Non-pigmented ciliary epithelial cell (primary cell): ENCODE results near the gene TRIM13.
"Not testable (repeated sequence)": the region's sequence is repeated elsewhere in the genome, so short reads cannot be mapped to it uniquely, and the experiment has no call there.

Source experiments
- DNase-seq: peaks from one replicate; pipeline ENCODE4 v3.0.0-alpha.2; 2010; ENCODE audit warnings: low read depth

Gene TRIM13

DNA sequence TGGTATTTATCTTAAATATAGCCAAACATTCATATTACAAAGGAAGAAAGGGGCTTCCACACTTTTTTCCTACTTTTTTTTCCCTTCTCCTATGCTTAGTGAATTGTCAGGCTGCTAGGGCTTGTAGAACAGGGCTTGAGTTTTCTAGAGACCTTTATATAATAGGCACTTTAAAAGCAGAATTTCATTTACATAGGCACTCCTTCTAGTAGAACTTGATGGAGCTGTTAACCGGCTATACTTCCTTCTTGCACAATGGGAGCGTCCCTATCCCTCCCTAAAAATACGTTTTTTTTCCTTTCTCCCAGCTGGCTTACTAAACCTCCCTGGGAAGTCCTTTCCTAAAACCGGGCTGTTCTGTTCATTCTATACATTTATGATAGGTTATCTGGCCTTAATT lies 1.1 kb downstream of the TRIM13 start:
- DNase-seq: no peak

DNA sequence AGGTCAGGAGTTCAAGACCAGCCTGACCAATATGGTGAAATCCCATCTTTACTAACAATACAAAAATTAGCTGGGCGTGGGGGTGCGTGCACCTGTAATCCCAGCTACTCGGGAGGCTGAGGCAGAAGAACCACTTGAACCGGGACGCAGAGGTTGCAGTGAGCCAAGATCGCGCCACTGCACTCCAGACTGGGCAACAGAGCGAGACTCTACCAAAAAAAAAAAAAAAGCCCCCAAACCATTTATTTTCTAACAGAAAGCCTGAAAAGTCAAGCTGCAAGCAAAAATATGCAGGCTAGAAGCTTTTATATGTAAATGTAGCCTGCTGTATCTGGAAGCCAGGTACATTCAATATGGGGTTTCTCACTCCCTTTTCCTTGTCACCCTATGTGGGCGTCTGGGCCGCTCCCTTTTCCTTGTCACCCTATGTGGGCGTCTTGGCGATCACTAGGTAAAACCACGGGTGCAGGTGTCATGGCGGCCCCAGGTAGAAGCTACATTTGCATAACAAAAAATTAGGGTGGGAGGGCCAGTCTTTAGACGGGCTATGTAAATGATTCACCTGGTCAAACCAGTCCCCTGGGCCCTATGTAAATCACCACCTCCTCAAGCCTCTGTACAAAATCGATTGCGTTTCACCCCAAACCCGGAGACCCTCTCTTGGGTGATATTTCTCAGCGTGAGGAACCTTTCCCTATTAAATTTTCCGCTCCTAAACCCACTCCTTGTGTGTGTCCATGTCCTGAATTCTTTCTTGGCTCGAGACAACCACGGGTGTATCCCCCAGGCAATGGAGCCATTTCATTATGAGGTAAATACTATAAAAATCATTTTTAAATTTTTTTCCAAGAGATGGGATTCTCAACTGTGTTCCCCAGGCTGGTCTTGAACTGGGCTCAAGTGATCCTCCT lies 2.1 kb downstream of the TRIM13 start:
- no peak for DNase-seq

DNA sequence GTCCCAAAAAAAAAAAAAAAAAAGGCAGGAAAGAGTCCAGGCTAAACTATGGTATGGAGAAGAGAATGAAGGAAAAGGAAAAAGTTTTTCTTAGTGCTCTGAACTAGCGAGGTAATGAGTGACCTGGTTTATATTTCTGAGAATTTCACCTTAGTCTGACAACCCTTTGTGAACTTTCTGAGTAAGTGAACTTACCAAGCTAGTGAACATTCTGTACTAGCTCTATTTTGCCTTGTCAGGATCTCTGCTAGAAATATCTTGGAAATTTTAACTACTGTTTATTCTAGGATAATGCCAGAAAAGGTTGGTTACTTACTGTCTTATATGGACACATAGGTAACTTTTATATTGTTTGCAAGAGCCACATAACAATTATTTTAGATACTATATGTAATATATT lies 4.4 kb downstream of the TRIM13 start:
- no peak for DNase-seq

DNA sequence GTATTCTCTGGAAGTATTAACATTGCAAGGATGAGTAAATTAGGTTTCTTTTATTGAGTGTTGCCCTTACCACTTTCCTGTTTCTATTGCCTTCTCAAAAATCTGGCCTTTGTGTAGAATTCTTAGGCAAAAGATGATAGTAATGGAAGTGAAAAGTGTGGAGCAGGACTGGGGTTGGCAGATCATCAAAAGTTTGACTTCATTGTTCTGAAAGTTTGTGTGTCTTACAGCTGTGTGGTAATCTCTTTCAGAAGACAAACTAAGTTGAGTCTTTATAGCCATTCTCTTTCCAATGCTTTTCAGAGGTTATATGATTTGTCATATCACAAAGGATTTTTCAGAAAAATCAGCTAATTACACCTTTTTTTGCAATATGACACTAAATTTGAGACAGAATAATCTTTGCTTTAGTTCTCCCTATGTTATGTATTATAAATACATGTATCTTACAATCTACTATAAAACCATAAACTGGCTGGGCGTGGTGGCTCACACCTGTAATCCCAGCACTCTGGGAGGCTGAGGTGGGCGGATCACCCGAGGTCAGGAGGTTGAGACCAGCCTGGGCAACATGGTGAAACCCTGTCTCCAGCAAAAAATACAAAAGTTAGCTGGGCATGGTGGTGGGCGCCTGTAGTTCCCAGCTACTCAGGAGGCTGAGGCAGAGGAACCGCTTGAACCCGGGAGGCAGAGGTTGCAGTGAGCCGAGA lies 9.7 kb downstream of the TRIM13 start:
- DNase-seq: no peak

DNA sequence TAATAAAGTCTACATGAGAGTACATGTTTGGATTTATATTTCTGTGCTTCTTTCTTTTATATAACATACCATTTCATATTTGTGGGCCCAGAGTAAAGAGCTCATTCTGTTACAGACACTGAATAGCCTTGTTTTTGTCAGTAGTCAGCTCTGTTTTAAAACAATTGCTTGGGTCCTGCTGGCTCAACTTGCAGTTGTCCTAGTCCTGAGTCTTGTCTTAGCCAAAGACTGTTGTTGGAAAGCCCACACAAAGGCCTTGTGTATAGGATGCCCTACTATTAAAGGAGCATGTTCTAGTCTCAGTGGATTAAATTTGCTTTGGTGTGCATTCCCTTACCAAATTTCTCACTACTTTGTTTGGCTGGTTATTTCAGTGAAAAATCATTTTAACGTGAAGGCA lies 14.6 kb downstream of the TRIM13 start:
- DNase-seq: no peak

DNA sequence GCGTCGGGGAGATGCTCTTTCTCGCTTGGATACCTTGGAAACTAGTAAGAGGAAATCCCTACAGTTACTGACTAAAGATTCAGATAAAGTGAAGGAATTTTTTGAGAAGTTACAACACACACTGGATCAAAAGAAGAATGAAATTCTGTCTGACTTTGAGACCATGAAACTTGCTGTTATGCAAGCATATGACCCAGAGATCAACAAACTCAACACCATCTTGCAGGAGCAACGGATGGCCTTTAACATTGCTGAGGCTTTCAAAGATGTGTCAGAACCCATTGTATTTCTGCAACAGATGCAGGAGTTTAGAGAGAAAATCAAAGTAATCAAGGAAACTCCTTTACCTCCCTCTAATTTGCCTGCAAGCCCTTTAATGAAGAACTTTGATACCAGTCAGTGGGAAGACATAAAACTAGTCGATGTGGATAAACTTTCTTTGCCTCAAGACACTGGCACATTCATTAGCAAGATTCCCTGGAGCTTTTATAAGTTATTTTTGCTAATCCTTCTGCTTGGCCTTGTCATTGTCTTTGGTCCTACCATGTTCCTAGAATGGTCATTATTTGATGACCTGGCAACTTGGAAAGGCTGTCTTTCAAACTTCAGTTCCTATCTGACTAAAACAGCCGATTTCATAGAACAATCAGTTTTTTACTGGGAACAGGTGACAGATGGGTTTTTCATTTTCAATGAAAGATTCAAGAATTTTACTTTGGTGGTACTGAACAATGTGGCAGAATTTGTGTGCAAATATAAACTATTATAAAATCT lies 15.7 kb downstream of the TRIM13 start:
- no peak for DNase-seq

DNA sequence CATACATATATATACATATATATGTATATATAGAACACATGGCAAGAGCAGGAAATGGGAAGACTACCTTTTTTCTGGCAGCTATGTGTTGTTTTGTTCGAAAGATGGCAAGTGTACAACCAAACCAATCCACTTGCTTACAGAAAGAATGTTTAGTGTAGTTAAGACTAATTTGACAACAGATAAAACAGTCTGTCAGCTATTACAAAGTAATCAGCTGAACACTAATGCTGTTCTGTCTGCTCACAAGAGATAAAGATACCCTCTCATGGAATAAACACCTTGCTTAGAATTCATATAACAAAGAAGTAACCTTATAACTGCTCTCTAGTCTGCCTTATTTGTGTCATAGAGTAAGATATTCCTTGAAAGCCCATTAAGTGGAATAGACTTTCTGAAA lies 17.5 kb downstream of the TRIM13 start:
- no peak for DNase-seq

DNA sequence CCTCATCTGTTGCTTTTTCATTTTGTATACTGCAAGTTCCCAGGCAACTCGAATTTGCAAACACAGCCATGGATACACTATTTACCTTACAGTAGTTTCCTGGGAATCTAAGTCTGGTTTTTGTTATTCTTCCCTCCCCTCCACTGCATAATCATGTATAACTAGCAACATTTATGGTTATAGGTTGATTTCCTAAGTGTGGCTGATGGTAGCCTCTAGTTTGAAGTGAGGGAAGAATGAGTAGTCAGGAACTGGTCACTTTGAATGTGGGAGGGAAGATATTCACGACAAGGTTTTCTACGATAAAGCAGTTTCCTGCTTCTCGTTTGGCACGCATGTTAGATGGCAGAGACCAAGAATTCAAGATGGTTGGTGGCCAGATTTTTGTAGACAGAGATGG lies 18.4 kb downstream of the TRIM13 start, which contains the start of gene KCNRG:
Gene KCNRG (plus strand): TSS at position 187 of the 400 bp plus-strand sequence. CDS start 50 bp downstream, at position 237.
- DNase-seq: no peak

DNA sequence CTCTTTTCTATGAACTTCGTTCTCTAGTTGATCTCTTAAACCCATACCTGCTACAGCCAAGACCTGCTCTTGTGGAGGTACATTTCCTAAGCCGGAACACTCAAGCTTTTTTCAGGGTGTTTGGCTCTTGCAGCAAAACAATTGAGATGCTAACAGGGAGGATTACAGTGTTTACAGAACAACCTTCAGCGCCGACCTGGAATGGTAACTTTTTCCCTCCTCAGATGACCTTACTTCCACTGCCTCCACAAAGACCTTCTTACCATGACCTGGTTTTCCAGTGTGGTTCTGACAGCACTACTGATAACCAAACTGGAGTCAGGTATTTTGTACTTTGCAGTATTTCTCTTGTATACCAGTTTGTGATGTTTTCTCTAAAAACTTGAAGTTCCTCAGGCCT lies 18.9 kb downstream of the TRIM13 start:
- no peak for DNase-seq

DNA sequence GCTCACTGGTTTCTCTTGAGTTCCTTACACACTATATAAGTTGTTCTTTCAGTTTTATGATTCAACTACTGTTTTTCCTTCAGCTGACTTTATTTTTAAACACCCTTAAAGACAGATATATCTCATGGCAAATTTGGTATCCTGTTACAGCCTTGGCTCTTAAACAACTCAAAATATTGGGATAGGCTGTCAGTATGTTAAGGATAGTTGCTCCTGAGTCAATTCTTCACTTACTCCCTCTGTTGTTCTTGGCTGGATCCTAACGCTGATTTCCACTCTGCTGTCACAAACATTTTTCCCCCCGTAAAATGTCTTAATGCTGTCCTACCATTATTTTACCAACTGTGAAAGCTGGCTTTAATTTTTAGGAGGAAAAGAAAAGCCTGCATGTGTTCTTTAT lies 19.6 kb downstream of the TRIM13 start:
- DNase-seq: no peak

DNA sequence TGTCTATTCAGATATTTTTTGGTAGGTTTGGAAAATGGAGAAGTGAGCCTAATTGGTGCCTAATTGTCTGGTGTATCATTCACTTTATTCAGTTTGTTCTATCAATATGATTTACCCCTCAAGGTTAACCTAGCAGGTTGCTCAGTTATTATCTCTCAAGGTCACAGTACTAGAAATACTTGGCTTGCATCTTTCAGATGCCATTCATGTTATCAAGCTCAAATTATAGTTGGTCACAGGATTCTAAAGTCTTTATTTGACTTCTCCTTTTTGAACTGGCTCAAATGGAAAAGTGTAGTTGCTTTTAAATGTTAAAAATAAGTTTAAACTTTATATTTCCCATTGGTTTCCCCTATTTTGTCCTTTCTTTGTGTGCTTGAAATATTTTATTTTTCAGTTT lies 21.0 kb downstream of the TRIM13 start:
- DNase-seq: no peak

DNA sequence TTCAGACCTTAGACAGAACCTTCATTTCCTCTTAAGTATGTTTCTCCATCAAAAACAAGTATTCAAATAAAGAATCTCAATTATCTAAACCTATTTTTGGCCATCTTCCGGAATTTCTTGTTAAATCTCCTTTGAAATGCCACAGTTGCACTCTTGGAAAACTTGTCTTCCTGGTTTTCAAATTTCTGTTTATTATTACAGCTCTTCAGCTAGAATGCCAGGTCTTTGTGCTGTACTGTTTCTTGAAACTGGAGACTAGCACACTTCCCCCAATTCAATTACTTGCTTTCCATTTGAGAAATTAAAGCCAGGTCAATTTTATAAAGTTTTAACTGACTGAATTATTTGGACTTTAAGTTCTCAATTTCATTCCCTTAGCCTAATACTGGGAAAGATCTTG lies 28.6 kb downstream of the TRIM13 start:
- no peak for DNase-seq

DNA sequence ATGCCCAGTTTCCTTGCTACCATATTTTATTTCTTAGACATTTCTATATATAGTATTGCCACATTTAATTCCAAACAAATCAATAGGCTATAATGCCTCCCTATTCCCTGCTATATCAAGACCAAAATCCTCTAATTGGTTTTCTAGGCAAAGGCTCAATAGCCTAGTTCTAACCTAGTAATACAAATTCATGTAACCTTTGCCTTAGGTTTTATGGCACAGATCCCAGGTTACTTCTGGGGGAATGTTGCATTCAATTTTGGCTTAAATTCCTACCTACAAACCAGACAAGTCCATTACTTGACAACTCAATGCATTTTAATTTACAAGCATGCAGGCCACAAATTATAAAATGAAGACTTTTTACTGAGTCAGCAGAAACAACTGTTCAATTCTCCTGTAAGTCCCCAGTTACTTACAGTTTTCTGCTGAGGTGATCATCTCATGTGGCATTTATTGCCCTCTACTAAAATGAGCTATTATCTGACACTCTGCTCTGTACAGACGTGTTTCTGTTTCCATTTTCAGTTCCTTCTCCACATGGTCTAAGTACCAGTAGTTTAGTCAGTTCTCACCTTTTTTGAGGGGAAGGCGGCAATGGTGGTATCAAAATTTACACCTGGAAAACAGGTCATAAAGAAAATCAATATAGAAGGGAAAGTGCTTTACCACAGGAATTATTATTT lies 30.1 kb downstream of the TRIM13 start:
- no peak for DNase-seq

DNA sequence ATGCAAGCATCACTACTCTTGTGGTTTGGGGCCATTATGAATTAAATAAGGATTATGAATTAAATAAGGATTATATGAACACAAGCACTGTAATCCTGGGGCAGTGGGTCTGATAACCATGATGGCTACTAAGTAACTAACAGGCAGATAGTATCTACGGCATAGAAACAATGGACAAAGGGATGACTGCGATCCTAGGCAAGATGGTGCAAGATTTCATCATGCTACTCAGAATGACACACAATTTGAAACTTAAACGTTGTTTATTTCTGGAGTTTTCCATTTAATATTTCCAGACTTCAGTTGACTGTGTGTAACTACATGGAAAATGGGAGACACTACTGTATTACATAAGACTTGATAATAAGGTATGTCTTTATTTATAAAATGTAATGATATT lies 33.5 kb downstream of the TRIM13 start:
- no peak for DNase-seq

DNA sequence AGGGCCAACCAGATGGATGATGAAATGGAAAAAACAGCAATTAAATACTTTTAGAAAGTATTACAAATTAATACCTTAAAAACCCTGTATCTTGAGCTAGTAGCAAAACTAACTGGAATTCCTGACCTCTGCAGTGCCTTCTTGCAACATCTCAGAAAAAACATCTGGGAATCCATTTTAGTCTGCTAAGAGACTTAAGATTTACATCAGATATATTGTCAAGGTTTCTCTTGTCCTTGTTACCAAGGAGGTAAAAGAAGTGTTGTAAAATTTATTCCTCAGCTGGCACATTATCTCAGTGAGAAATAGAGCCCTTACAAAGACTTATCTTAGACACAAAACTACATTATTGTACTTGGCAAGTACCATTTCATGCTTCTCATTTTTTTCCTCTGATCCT lies 36.9 kb downstream of the TRIM13 start:
- no peak for DNase-seq

DNA sequence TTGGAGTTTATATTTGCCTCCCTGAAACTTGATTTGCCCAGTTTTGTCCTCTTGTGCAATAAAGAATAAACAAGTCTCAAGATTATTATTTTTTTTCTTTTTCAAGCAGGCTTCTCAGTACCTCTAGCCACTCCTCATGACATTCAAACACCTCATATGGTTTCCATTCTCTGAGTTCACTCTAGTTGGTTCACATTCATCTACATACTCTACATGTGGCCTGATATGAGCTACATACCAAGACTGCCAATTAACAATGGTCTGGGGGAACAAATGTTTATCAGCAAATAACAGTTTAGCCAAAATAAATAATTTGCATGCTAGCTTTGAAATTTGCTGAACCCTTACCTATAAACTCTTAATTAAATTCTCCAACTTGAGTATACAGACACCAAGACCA lies 40.9 kb downstream of the TRIM13 start:
- DNase-seq: no peak

DNA sequence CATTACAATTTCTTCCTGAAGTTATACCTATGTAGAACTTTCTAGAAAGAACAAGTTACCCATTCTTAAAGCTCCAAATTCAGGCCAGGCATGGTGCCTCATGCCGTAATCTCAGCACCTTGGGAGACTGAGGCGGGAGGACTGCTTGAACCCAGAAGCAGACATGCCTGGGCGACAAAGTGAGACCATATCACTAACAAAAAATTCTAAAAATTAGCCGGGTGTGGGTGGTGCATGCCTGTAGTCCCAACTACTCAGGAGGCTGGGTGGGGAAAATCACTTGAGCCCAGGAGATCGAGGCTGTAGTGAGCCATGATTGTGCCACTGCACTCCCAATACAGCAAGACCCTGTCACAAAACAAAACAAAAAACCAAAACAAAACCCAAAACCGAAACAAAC lies 41.4 kb downstream of the TRIM13 start:
- no peak for DNase-seq

DNA sequence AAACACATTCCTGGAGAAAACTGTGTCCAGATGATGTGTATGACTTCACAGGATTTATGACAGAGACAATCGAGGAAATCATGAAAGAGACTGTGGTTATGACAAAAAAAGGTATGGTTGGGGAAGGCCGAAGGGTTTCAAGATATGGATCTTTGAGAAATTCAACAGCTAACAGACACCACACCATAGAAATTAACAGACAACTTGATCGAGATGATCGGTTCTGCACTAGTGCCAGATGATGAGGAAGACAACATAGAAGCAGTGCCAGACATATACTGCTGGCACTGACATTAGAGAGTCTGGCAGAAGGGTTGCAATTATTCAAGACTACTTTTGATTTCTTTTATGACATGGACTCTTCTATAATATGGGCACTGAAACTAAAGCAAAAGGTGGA lies 55.6 kb downstream of the TRIM13 start:
- no peak for DNase-seq

DNA sequence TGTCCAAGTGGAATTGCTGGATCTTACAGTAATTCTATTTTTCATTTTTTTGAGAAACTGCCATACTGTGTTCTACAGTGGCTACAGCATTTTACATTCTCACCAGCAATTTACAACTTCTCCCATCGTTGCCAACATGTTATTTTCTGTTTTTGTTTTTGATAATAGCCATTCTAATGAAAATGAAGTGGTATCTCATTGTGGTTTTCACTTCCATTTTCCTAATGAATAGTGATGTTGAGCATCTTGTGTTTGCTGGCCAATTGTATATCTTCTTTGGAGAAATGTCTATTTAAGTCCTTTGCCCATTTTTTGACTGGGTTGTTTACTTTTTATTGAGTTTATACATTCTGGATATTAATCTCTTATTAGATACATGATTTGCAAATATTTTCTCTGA lies 57.0 kb downstream of the TRIM13 start:
- no peak for DNase-seq

DNA sequence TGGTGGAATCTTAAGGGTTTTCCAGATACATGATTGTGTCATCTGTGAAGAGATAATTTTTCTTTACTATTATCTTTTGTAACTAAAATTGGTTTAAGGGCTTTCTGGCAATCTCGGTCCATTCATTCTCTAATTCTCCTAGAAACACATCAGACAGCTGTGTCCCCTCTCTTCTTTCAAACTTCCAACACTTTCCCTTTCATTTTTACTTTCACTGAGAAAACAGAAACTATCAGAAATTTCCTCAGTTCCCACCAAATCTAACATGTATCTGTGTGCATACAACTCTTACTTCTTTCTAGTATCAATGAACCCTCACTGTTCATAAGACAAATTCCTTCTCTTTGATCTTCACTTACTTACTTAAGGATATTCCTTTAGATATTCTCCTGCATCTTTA lies 58.6 kb downstream of the TRIM13 start:
- no peak for DNase-seq

DNA sequence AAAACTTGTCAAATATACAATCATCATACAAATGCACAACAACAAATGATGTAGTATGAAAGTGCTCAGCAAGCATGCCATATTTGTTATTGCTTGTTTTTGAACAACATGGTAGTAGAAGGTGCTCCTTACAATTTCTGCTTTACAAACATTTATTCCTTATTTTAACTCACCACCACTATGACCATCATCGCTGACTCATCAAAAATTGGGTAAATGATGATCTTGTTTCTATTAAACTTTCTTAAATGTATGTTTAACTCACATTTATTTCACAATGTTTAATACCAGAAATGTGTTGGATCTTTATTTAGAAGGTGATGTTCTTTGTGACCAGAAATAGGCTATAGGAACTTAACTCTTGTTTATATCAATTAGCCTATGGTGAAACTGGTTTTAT lies 63.9 kb downstream of the TRIM13 start:
- DNase-seq: no peak

DNA sequence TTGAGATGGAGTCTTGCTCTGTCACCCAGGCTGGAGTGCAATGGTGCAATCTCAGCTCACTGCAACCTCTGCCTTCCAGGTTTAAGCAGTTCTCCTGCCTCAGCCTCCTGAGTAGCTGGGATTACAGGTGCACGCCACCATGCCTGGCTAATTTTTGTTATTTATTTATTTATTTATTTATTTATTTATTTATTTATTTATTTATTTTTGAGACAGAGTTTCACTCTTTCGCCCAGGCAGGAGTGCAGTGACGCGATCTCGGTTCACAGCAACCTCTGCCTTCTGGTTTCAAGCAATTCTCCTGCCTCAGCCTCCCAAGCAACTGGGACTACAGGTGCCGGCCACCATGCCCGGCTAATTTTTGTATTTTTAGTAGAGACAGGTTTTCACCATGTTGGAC lies 65.5 kb downstream of the TRIM13 start:
- DNase-seq: not testable (repeated sequence)
